NCI-H2227 treated with DMSO at 0.1 percent for 48 hours (cell line): ENCODE data around the gene SPECC1L.

Experiments used
- DNase-seq: peaks from one replicate; lab custom pipeline; 2025; lab: John Stamatoyannopoulos, UW

Gene SPECC1L

GRCh38 chr22:24325105-24325757 lies 54.6 kb downstream of the SPECC1L start:
- peak; percentile 4 for DNase-seq

GRCh38 chr22:24326266-24326665 lies 55.6 kb downstream of the SPECC1L start:
- DNase-seq = no peak

- DNase-seq = no peak
Observed at GRCh38 chr22:24327832-24328231, 57.2 kb downstream of the SPECC1L start.

GRCh38 chr22:24329453-24329852 lies 58.8 kb downstream of the SPECC1L start:
- DNase-seq = no peak

GRCh38 chr22:24330636-24331035 lies 60.0 kb downstream of the SPECC1L start:
- DNase-seq = no peak

- no peak for DNase-seq
Observed at GRCh38 chr22:24331468-24332440, 61.1 kb downstream of the SPECC1L start.

- DNase-seq = no peak
Observed at GRCh38 chr22:24333301-24333700, 62.7 kb downstream of the SPECC1L start.

GRCh38 chr22:24335496-24335895 lies 64.9 kb downstream of the SPECC1L start:
- DNase-seq = no peak

GRCh38 chr22:24337894-24338645 lies 67.4 kb downstream of the SPECC1L start:
- no peak for DNase-seq

GRCh38 chr22:24338726-24339451 lies 68.3 kb downstream of the SPECC1L start:
- no peak for DNase-seq

- DNase-seq = no peak
Observed at GRCh38 chr22:24339452-24339747, 68.8 kb downstream of the SPECC1L start.

GRCh38 chr22:24341627-24342026 lies 71.0 kb downstream of the SPECC1L start:
- no peak for DNase-seq

GRCh38 chr22:24350627-24351026 lies 80.0 kb downstream of the SPECC1L start:
- DNase-seq = no peak

GRCh38 chr22:24353121-24353520 lies 82.5 kb downstream of the SPECC1L start:
- no peak for DNase-seq

- no peak for DNase-seq
Observed at GRCh38 chr22:24355574-24355973, 84.9 kb downstream of the SPECC1L start.

GRCh38 chr22:24357547-24357946 lies 86.9 kb downstream of the SPECC1L start:
- DNase-seq = no peak

GRCh38 chr22:24358105-24358836 lies 87.6 kb downstream of the SPECC1L start:
- no peak for DNase-seq

GRCh38 chr22:24359452-24360120 lies 89.0 kb downstream of the SPECC1L start:
- DNase-seq = no peak

GRCh38 chr22:24361976-24362646 lies 91.5 kb downstream of the SPECC1L start:
- DNase-seq = no peak

- no peak for DNase-seq
Observed at GRCh38 chr22:24363243-24363642, 92.6 kb downstream of the SPECC1L start.
